BLaER1 treated with 17β-estradiol and CSF1 and Interleukin-3, amounts not matched to agents 10 nM and 100 nM (cell line): Measurements from ENCODE around the gene BEST2.
"Not testable (repeated sequence)": the region's sequence is repeated elsewhere in the genome, so short reads cannot be mapped to it uniquely, and the experiment has no call there.

Experiments used
- H3K27ac ChIP-seq, 11 experiments: shearing (Covaris generic); formaldehyde crosslinking; 2 replicates each; pipeline ENCODE4 v1.8.1; 2022
- H3K27me3 ChIP-seq, 11 experiments: shearing (Covaris generic); formaldehyde crosslinking; 2 replicates each; pipeline ENCODE4 v1.8.1; 2022
- H3K36me3 ChIP-seq, 11 experiments: shearing (Covaris generic); formaldehyde crosslinking; 2 replicates each; pipeline ENCODE4 v1.8.1; 2022
- H3K4me1 ChIP-seq, 10 experiments: shearing (Covaris generic); formaldehyde crosslinking; 2 replicates each; pipeline ENCODE4 v1.8.1; 2022
- H3K4me2 ChIP-seq, 11 experiments: shearing (Covaris generic); formaldehyde crosslinking; 2 replicates each; pipeline ENCODE4 v1.8.1; 2022
- H3K4me3 ChIP-seq, 10 experiments: shearing (Covaris generic); formaldehyde crosslinking; 2 replicates each; pipeline ENCODE4 v1.8.1; 2022
- H3K9ac ChIP-seq, 11 experiments: shearing (Covaris generic); formaldehyde crosslinking; 2 replicates each; pipeline ENCODE4 v1.8.1; 2022
- H3K9me3 ChIP-seq, 11 experiments: shearing (Covaris generic); formaldehyde crosslinking; replicated peaks in 1 of 11; 2 replicates each; pipeline ENCODE4 v1.8.1; 2022
- H4K20me1 ChIP-seq, 11 experiments: shearing (Covaris generic); formaldehyde crosslinking; 2 replicates each; pipeline ENCODE4 v1.8.1; 2022
- Cebpa-rat ChIP-seq, 11 experiments: shearing (Covaris generic); IDR thresholded peaks; 2 replicates each; pipeline ENCODE4 v1.8.1; 2022

BEST2 gene

GRCh38 chr19:12751635-12752034 lies at the start of gene BEST2:
Gene BEST2, plus strand, starts transcription at chr19:12751791. Its CDS starts 802 bp downstream, at chr19:12752593.
- Histone ChIP-seq H3K9me3 (peaks cover 12 to 22% (median 16%) of the 10 kb centered on the region in 11 experiments), H4K20me1 (peaks cover 0 to 15% (median 0%) of the 10 kb centered on the region in 11 experiments; a peak in 2 of 22 replicates), H3K9ac (peak within 1 kb of the TSS in 9 of 11 experiments; percentile 54 to 76 (median 66); a peak in 15 of 22 replicates), H3K4me2 (peak within 1 kb of the TSS; percentile 92 to 99 (median 98)), H3K27me3 (peaks cover 0 to 12% (median 0%) of the 10 kb centered on the region in 11 experiments; a peak in 1 of 22 replicates), H3K27ac (peak within 1 kb of the TSS in 7 of 11 experiments; percentile 56 to 73 (median 68); a peak in 9 of 22 replicates), H3K36me3 (peaks cover 17 to 23% (median 21%) of the 10 kb centered on the region in 11 experiments), H3K4me1 (peaks cover 18 to 57% (median 36%) of the 10 kb centered on the region in 10 experiments), H3K4me3 (peak within 1 kb of the TSS in 7 of 10 experiments; percentile 38 to 53 (median 45); a peak in 7 of 20 replicates)
- no peak for TF ChIP-seq Cebpa-rat (IDR thresholded peaks at IDR 0.05)

DNA sequence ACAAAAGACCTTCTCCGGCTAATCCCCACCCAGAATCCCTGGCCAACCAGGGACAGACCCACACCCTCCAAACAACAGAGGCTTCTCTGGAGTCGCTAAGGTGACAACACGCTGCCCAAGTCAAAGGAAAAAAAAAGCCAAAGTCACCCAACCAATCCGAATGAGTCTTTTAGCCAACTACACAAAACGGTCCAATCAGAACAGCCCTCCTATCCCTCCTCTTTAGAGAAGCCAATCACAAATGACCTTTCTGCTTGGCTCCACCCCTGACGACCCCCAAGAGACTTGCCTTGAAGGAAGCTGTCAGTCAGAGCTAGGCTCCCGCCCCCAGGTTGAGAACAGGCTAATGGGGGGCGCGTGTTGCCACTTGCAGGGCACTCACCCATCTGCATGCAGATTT lies 48.5 kb upstream of the BEST2 start:
- Histone ChIP-seq H3K27ac (no peak overlapping the region), H3K4me3 (no peak overlapping the region), H4K20me1 (peaks cover 0 to 80% (median 62%) of the 10 kb centered on the region in 11 experiments; a peak in 19 of 22 replicates), H3K9me3 (no peaks in the 10 kb centered on the region), H3K4me2 (no peak overlapping the region), H3K9ac (no peak overlapping the region), H3K4me1 (peaks cover 1 to 20% (median 11%) of the 10 kb centered on the region in 10 experiments; a peak in 18 of 20 replicates), H3K27me3 (no peaks in the 10 kb centered on the region), H3K36me3 (peaks cover 97 to 100% (median 98%) of the 10 kb centered on the region in 11 experiments)
- no peak for TF ChIP-seq Cebpa-rat (IDR thresholded peaks at IDR 0.05)

- TF ChIP-seq Cebpa-rat (IDR thresholded peaks at IDR 0.05): no peak
- H3K4me3 ChIP-seq: no peak overlapping the region
- H4K20me1 ChIP-seq: peaks cover 0 to 94% (median 73%) of the 10 kb centered on the region in 11 experiments; a peak in 19 of 22 replicates
Observed at GRCh38 chr19:12705169-12705568, 46.4 kb upstream of the BEST2 start.

GRCh38 chr19:12705654-12706331 lies 45.8 kb upstream of the BEST2 start:
- peaks cover 99 to 100% (median 100%) of the 10 kb centered on the region in 11 experiments for H3K36me3 ChIP-seq
- TF ChIP-seq Cebpa-rat (IDR thresholded peaks at IDR 0.05): no peak

More at GRCh38 chr19:12705169-12705568, 46.4 kb upstream of the BEST2 start:
- H3K27me3 ChIP-seq: no peaks in the 10 kb centered on the region
- H3K36me3 ChIP-seq: peaks cover 96 to 100% (median 98%) of the 10 kb centered on the region in 11 experiments
- H3K9ac ChIP-seq: no peak overlapping the region
- no peaks in the 10 kb centered on the region for H3K9me3 ChIP-seq
- no peak overlapping the region for H3K4me2 ChIP-seq
- no peaks in the 10 kb centered on the region for H3K4me1 ChIP-seq
- H3K27ac ChIP-seq: no peak overlapping the region

DNA sequence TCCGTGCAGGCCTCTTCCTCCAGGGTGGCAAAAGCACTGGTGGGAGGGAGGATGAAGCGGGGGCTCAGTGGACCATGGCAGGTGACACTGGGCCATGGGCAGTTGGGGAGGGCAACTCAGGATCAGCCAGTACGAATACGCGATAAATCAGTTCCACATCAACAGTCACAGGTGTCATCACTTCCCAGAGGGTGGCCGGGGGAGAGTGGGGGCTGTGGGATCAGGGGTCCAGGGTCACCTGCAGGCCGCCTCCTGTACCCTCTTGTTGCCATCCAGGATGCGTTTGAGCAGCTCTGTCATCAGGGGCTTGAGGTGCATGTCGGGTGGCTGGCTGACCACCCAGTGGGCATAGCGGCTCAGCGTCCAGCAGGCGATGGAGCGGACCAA lies 45.3 kb upstream of the BEST2 start:
- Histone ChIP-seq H3K36me3 (peaks cover 99 to 100% (median 100%) of the 10 kb centered on the region in 11 experiments), H3K27me3 (no peaks in the 10 kb centered on the region), H3K9ac (0 out of 22 replicates have a peak overlapping the region, but pooled peaks of 1 of the 11 experiments have one; percentile 23), H3K27ac (no peak overlapping the region), H4K20me1 (peaks cover under 1 to 98% (median 78%) of the 10 kb centered on the region in 11 experiments; a peak in 20 of 22 replicates), H3K4me2 (no peak overlapping the region), H3K4me3 (no peak overlapping the region), H3K4me1 (no peaks in the 10 kb centered on the region), H3K9me3 (no peaks in the 10 kb centered on the region)
- TF ChIP-seq Cebpa-rat (IDR thresholded peaks at IDR 0.05): no peak

More at GRCh38 chr19:12705654-12706331, 45.8 kb upstream of the BEST2 start:
- H3K9ac ChIP-seq: no peak overlapping the region
- H3K9me3 ChIP-seq: no peaks in the 10 kb centered on the region
- no peak overlapping the region for H3K4me3 ChIP-seq
- no peak overlapping the region for H3K27ac ChIP-seq
- no peak overlapping the region for H3K4me2 ChIP-seq
- no peaks in the 10 kb centered on the region for H3K4me1 ChIP-seq
- H3K27me3 ChIP-seq: no peaks in the 10 kb centered on the region
- peaks cover 0 to 98% (median 78%) of the 10 kb centered on the region in 11 experiments; a peak in 19 of 22 replicates for H4K20me1 ChIP-seq

GRCh38 chr19:12708641-12709040 lies 43.0 kb upstream of the BEST2 start:
- no peak overlapping the region for H3K27ac ChIP-seq
- no peaks in the 10 kb centered on the region for H3K9me3 ChIP-seq
- H3K27me3 ChIP-seq: no peaks in the 10 kb centered on the region
- H3K9ac ChIP-seq: no peak overlapping the region
- no peak for TF ChIP-seq Cebpa-rat (IDR thresholded peaks at IDR 0.05)
- H3K4me2 ChIP-seq: no peak overlapping the region
- H3K36me3 ChIP-seq: peaks cover 96 to 98% (median 97%) of the 10 kb centered on the region in 11 experiments
- no peaks in the 10 kb centered on the region for H3K4me1 ChIP-seq
- peaks cover 4 to 96% (median 72%) of the 10 kb centered on the region in 11 experiments; a peak in 20 of 22 replicates for H4K20me1 ChIP-seq
- no peak overlapping the region for H3K4me3 ChIP-seq

GRCh38 chr19:12711187-12711586 lies 40.4 kb upstream of the BEST2 start:
- no peak for TF ChIP-seq Cebpa-rat (IDR thresholded peaks at IDR 0.05)
- Histone ChIP-seq H3K27ac (no peak overlapping the region), H3K27me3 (no peaks in the 10 kb centered on the region), H4K20me1 (peaks cover 9 to 96% (median 80%) of the 10 kb centered on the region in 11 experiments; a peak in 20 of 22 replicates), H3K4me3 (no peak overlapping the region), H3K9ac (no peak overlapping the region), H3K4me1 (no peaks in the 10 kb centered on the region), H3K36me3 (peaks cover 96 to 98% (median 97%) of the 10 kb centered on the region in 11 experiments), H3K9me3 (no peaks in the 10 kb centered on the region), H3K4me2 (no peak overlapping the region)

GRCh38 chr19:12712077-12712476 lies 39.5 kb upstream of the BEST2 start:
- not testable (repeated sequence) for H3K27ac ChIP-seq, H3K9ac ChIP-seq, H3K4me2 ChIP-seq, H3K4me1 ChIP-seq, H3K27me3 ChIP-seq, H3K9me3 ChIP-seq, H3K4me3 ChIP-seq
- Histone ChIP-seq H4K20me1 (peaks cover 15 to 96% (median 80%) of the 10 kb centered on the region in 11 experiments; a peak in 21 of 22 replicates), H3K36me3 (peaks cover 94 to 98% (median 97%) of the 10 kb centered on the region in 11 experiments)

GRCh38 chr19:12713304-12713703 lies 38.3 kb upstream of the BEST2 start:
- peaks cover 94 to 98% (median 97%) of the 10 kb centered on the region in 11 experiments for H3K36me3 ChIP-seq
- H4K20me1 ChIP-seq: peaks cover 15 to 98% (median 88%) of the 10 kb centered on the region in 11 experiments; a peak in 21 of 22 replicates
- H3K9me3 ChIP-seq, H3K4me3 ChIP-seq, H3K27ac ChIP-seq, H3K4me1 ChIP-seq, H3K4me2 ChIP-seq, H3K27me3 ChIP-seq: not testable (repeated sequence)
- H3K9ac ChIP-seq: 0 out of 22 replicates have a peak overlapping the region, but pooled peaks of 1 of the 11 experiments have one; percentile 9
